WTC11 (cell line): ENCODE measurements around the gene CTNNAL1. TPM values are rescaled to one million over a fixed set of nuclear protein-coding genes. Genes with fewer than 3 reads are reported as not detected.

ENCODE experiments used
- ATAC-seq: fragments of 200-7000 bp; cut with Tn5 transposase; 2 replicates; pipeline ENCODE4 v1.10.0; 2021; ENCODE audit warnings: mild to moderate bottlenecking, moderate library complexity
- CTCF ChIA-PET: fragments of 300-600 bp; sonication (Branson Sonifier 250); formaldehyde crosslinking; loops from one replicate; lab custom pipeline; 2021; ENCODE audit warnings: antibody characterized with exemption; lab: Charles Lee
- POLR2A ChIA-PET: fragments of 350-600 bp; sonication (Branson Sonifier 250); formaldehyde crosslinking; loops from one replicate; lab custom pipeline; 2021; ENCODE audit warnings: antibody characterized with exemption; lab: Charles Lee
- DNase-seq: peaks from one replicate; pipeline ENCODE4 v3.0.0; 2021; ENCODE audit warnings: low spot score
- H3K27ac Mint-ChIP-seq: 2 replicates; pipeline ENCODE4 v1.8.0; 2021; ENCODE audit warnings: mixed read lengths
- H3K27me3 Mint-ChIP-seq: 2 replicates; pipeline ENCODE4 v1.8.0; 2021; ENCODE audit warnings: low read depth, mild to moderate bottlenecking, moderate library complexity, mixed read lengths
- H3K36me3 Mint-ChIP-seq: 2 replicates; pipeline ENCODE4 v1.8.0; 2021; ENCODE audit warnings: mixed read lengths
- H3K4me1 Mint-ChIP-seq: 2 replicates; pipeline ENCODE4 v1.8.0; 2022; ENCODE audit warnings: mixed read lengths
- H3K4me3 Mint-ChIP-seq: 2 replicates; pipeline ENCODE4 v1.8.0; 2021; ENCODE audit warnings: mild to moderate bottlenecking, moderate library complexity, mixed read lengths
- H3K9me3 Mint-ChIP-seq: 2 replicates; pipeline ENCODE4 v1.8.0; 2021; ENCODE audit warnings: mixed read lengths
- AR ChIP-seq: fragments of 250-450 bp; sonication (Bioruptor Pico); IDR thresholded peaks from 2 replicates; pipeline ENCODE4 v1.9.0; 2021; ENCODE audit warnings: mild to moderate bottlenecking
- ARID4B ChIP-seq: sonication (generic); formaldehyde crosslinking; IDR thresholded peaks from 2 replicates; pipeline ENCODE4 v1.8.0; 2023; ENCODE audit warnings: missing genetic modification reagents, mild to moderate bottlenecking, borderline replicate concordance
- ATF1 ChIP-seq: sonication (generic); formaldehyde crosslinking; IDR thresholded peaks from 2 replicates; pipeline ENCODE4 v1.8.1; 2023; ENCODE audit warnings: mild to moderate bottlenecking, moderate library complexity, missing genetic modification reagents
- ATF3 ChIP-seq: sonication (generic); formaldehyde crosslinking; conservative IDR thresholded peaks from 2 replicates; pipeline ENCODE4 v1.8.1; 2022; ENCODE audit warnings: mild to moderate bottlenecking, missing genetic modification reagents
- CBFB ChIP-seq: sonication (generic); formaldehyde crosslinking; IDR thresholded peaks from 2 replicates; pipeline ENCODE4 v1.8.1; 2022; ENCODE audit warnings: mild to moderate bottlenecking, low read depth, missing genetic modification reagents
- CREM ChIP-seq: sonication (generic); formaldehyde crosslinking; IDR thresholded peaks from 2 replicates; pipeline ENCODE4 v1.8.1; 2022; ENCODE audit warnings: mild to moderate bottlenecking, missing genetic modification reagents, moderate library complexity
- E2F1 ChIP-seq: sonication (generic); formaldehyde crosslinking; IDR thresholded peaks from 2 replicates; pipeline ENCODE4 v1.8.0; 2022; ENCODE audit warnings: mild to moderate bottlenecking, missing genetic modification reagents
- E2F5 ChIP-seq: sonication (generic); formaldehyde crosslinking; IDR thresholded peaks from 2 replicates; pipeline ENCODE4 v1.8.1; 2022; ENCODE audit warnings: mild to moderate bottlenecking, moderate library complexity, missing genetic modification reagents
- ELF4 ChIP-seq: sonication (generic); formaldehyde crosslinking; IDR thresholded peaks from 2 replicates; pipeline ENCODE4 v1.8.1; 2022; ENCODE audit warnings: low read depth, mild to moderate bottlenecking, moderate library complexity, missing genetic modification reagents
- ETV6 ChIP-seq: sonication (generic); formaldehyde crosslinking; IDR thresholded peaks from 2 replicates; pipeline ENCODE4 v1.8.1; 2022; ENCODE audit warnings: mild to moderate bottlenecking, missing genetic modification reagents
- FOXJ3 ChIP-seq: sonication (generic); formaldehyde crosslinking; IDR thresholded peaks from 2 replicates; pipeline ENCODE4 v1.9.0; 2021; ENCODE audit warnings: missing genetic modification reagents, mild to moderate bottlenecking, borderline replicate concordance
- FOXK1 ChIP-seq: sonication (generic); formaldehyde crosslinking; IDR thresholded peaks from 2 replicates; pipeline ENCODE4 v1.8.0; 2022; ENCODE audit warnings: mild to moderate bottlenecking, moderate library complexity, missing genetic modification reagents
- GRHL2 ChIP-seq: fragments of 250-450 bp; sonication (Bioruptor Pico); IDR thresholded peaks from 2 replicates; pipeline ENCODE4 v1.8.0; 2022; ENCODE audit warnings: mild to moderate bottlenecking, moderate library complexity; ENCODE audit not compliant: insufficient replicate concordance, severe bottlenecking
- JAZF1 ChIP-seq: fragments of 250-450 bp; sonication (Bioruptor Pico); IDR thresholded peaks from 2 replicates; pipeline ENCODE4 v1.9.0; 2021; ENCODE audit warnings: moderate library complexity, mild to moderate bottlenecking, inconsistent platforms
- JUN ChIP-seq: sonication (generic); formaldehyde crosslinking; IDR thresholded peaks from 2 replicates; pipeline ENCODE4 v1.8.0; 2023; ENCODE audit warnings: mild to moderate bottlenecking, missing genetic modification reagents
- NFYB ChIP-seq: sonication (generic); formaldehyde crosslinking; conservative IDR thresholded peaks from 2 replicates; pipeline ENCODE4 v1.8.0; 2022; ENCODE audit warnings: low read depth, missing genetic modification reagents
- NR3C1 ChIP-seq: sonication (generic); formaldehyde crosslinking; conservative IDR thresholded peaks from 2 replicates; pipeline ENCODE4 v1.8.1; 2023; ENCODE audit warnings: low read depth, mild to moderate bottlenecking, missing genetic modification reagents
- RELA ChIP-seq: sonication (generic); formaldehyde crosslinking; IDR thresholded peaks from 2 replicates; pipeline ENCODE4 v1.8.1; 2022; ENCODE audit warnings: missing genetic modification reagents, mild to moderate bottlenecking, borderline replicate concordance
- RORB ChIP-seq: fragments of 250-450 bp; sonication (Bioruptor Pico); IDR thresholded peaks from 2 replicates; pipeline ENCODE4 v1.9.0; 2021; ENCODE audit warnings: mild to moderate bottlenecking
- SMAD3 ChIP-seq: sonication (generic); formaldehyde crosslinking; IDR thresholded peaks from 2 replicates; pipeline ENCODE4 v1.8.0; 2022; ENCODE audit warnings: missing genetic modification reagents, mild to moderate bottlenecking, borderline replicate concordance
- TEAD4 ChIP-seq: sonication (generic); formaldehyde crosslinking; IDR thresholded peaks from 2 replicates; pipeline ENCODE4 v1.8.0; 2022; ENCODE audit warnings: mild to moderate bottlenecking, missing genetic modification reagents
- TP53 ChIP-seq: sonication (generic); formaldehyde crosslinking; IDR thresholded peaks from 2 replicates; pipeline ENCODE4 v1.8.1; 2023; ENCODE audit warnings: mild to moderate bottlenecking, missing genetic modification reagents
- ZNF219 ChIP-seq: sonication (generic); formaldehyde crosslinking; IDR thresholded peaks from 2 replicates; pipeline ENCODE4 v1.8.0; 2023; ENCODE audit warnings: missing genetic modification reagents, mild to moderate bottlenecking, borderline replicate concordance
- ZNF281 ChIP-seq: sonication (generic); formaldehyde crosslinking; IDR thresholded peaks from 2 replicates; pipeline ENCODE4 v1.8.0; 2023; ENCODE audit warnings: mild to moderate bottlenecking, missing genetic modification reagents
- ZNF416 ChIP-seq: fragments of 250-450 bp; sonication (Bioruptor Pico); IDR thresholded peaks from 2 replicates; pipeline ENCODE4 v1.9.0; 2021; ENCODE audit warnings: mild to moderate bottlenecking, inconsistent platforms
- total RNA-seq: library from RNA; stranded (reverse); gene quantifications from 3 replicates; pipeline ENCODE4 v1.2.3, GENCODE V29; 2021

The CTNNAL1 gene
- total RNA-seq, 1 experiment from 2014 or later: 53.1 TPM

- no peaks in the 10 kb centered on the region for H3K27me3 Mint-ChIP-seq
- TF ChIP-seq JAZF1 (CRISPR knock-in tag): no peak
- TF ChIP-seq GRHL2: no peak
- no peak for TF ChIP-seq ELF4 (CRISPR knock-in tag)
- no peak for TF ChIP-seq AR (CRISPR knock-in tag)
- no peak for TF ChIP-seq ZNF219 (CRISPR knock-in tag)
- TF ChIP-seq ATF1: no peak
- no peak for TF ChIP-seq TEAD4
- TF ChIP-seq JUN (CRISPR knock-in tag): no peak
- TF ChIP-seq FOXK1 (CRISPR knock-in tag): no peak
- TF ChIP-seq E2F1 (CRISPR knock-in tag): no peak
- TF ChIP-seq NFYB (CRISPR knock-in tag): no peak
- peaks cover 7% of the 10 kb centered on the region; the same call in 1 of the 2 replicates for H3K9me3 Mint-ChIP-seq
- H3K4me1 Mint-ChIP-seq: no peaks in the 10 kb centered on the region
- H3K27ac Mint-ChIP-seq: no peak overlapping the region
- ATAC-seq: no peak
- ChIA-PET CTCF (no interaction called here), POLR2A (no interaction called here)
- peaks cover 18% of the 10 kb centered on the region for H3K36me3 Mint-ChIP-seq
- DNase-seq: no peak
- no peak overlapping the region for H3K4me3 Mint-ChIP-seq
These were observed 39.4 kb downstream of the CTNNAL1 start for GRCh38 chr9:108973895-108974294.

GRCh38 chr9:108972626-108973209, 40.6 kb downstream of the CTNNAL1 start:
- Mint-ChIP-seq H3K27me3 (no peaks in the 10 kb centered on the region), H3K36me3 (peaks cover 16% of the 10 kb centered on the region), H3K4me3 (no peak overlapping the region), H3K9me3 (peaks cover 7% of the 10 kb centered on the region; the same call in 1 of the 2 replicates), H3K27ac (no peak overlapping the region), H3K4me1 (no peaks in the 10 kb centered on the region)
- CTCF ChIA-PET: no interaction called here
- DNase-seq (no peak), ATAC-seq (no peak)
- POLR2A ChIA-PET: no interaction called here
- no peak for TF ChIP-seq CREM (CRISPR knock-in tag)
- no peak for TF ChIP-seq TP53
- TF ChIP-seq ZNF281: no peak
- no peak for TF ChIP-seq CBFB (CRISPR knock-in tag)
- TF ChIP-seq ETV6 (CRISPR knock-in tag): no peak
- no peak for TF ChIP-seq FOXJ3
- no peak for TF ChIP-seq SMAD3 (CRISPR knock-in tag)
- TF ChIP-seq ZNF416 (CRISPR knock-in tag): no peak
- TF ChIP-seq ATF3: no peak
- no peak for TF ChIP-seq ZNF219 (CRISPR knock-in tag)
- TF ChIP-seq ARID4B: no peak
- TF ChIP-seq RORB (CRISPR knock-in tag): no peak
- no peak for TF ChIP-seq NR3C1
- TF ChIP-seq E2F5 (CRISPR knock-in tag): no peak
- TF ChIP-seq RELA (CRISPR knock-in tag): no peak
